GM12878 (cell line): ENCODE data around the gene CHN1. TPM values are rescaled to one million over a fixed set of nuclear protein-coding genes. Genes with fewer than 3 reads are reported as not detected.

Source experiments
- ATAC-seq: fragments of 200-7000 bp; cut with Tn5 transposase; 3 replicates; pipeline ENCODE4 v1.9.1; 2020; ENCODE audit warnings: mild to moderate bottlenecking, moderate library complexity
- BruUV-seq: library from RNA; stranded (reverse); fragments of 400-500 nt; replicated peaks from 2 replicates; lab custom pipeline; 2021; lab: Mats Ljungman, UMichigan
- CTCF ChIA-PET: fragments of 300-600 bp; sonication (Branson Sonifier 250); formaldehyde crosslinking; extraction: SDS; loops from one replicate; lab custom pipeline; 2021; ENCODE audit warnings: inconsistent platforms; lab: Yijun Ruan, JAX
- POLR2A ChIA-PET: fragments of 350-600 bp; formaldehyde crosslinking; extraction: SDS; loops from one replicate; lab custom pipeline; 2021; ENCODE audit warnings: inconsistent platforms; lab: Charles Lee
- RAD21 ChIA-PET: fragments of 300-600 bp; sonication (Branson Sonifier 250); formaldehyde crosslinking; loops from one replicate; lab custom pipeline; 2023; ENCODE audit warnings: antibody characterized with exemption; ENCODE audit not compliant: unreplicated experiment; lab: Charles Lee
- SMC1A ChIA-PET: fragments of 300-600 bp; sonication (Branson Sonifier 250); formaldehyde crosslinking; loops from one replicate; lab custom pipeline; 2023; ENCODE audit not compliant: unreplicated experiment, uncharacterized antibody; lab: Charles Lee
- DNase-seq: peaks from one replicate; pipeline ENCODE4 v3.0.0-alpha.2; 2011; ENCODE audit warnings: low read depth, low spot score
- FAIRE-seq: peaks from 3 replicates; lab custom pipeline; 2011; peaks lifted over from hg19 to GRCh38; lab: Jason Lieb, UNC
- H2AFZ ChIP-seq: 2 replicates; pipeline ENCODE4 v1.6.0; 2011; ENCODE audit warnings: low read depth, low read length, control low read depth; ENCODE audit not compliant: control insufficient read depth
- H3K27ac ChIP-seq: 2 replicates; pipeline ENCODE4 v1.5.1; 2011; ENCODE audit warnings: control low read depth; ENCODE audit not compliant: control insufficient read depth, insufficient read depth
- H3K27me3 ChIP-seq, 2 experiments: replicated peaks in 1 of 2; 2 replicates each; pipeline versions ENCODE4 v1.6.0 to v1.6.1; 2011; ENCODE audit warnings: low read length in 1 of 2; ENCODE audit not compliant: control insufficient read depth in 2 of 2, insufficient read depth in 2 of 2
- H3K36me3 ChIP-seq, 2 experiments: 2 replicates each; pipeline ENCODE4 v1.5.1; 2011; ENCODE audit warnings: low read length in 1 of 2; ENCODE audit not compliant: control insufficient read depth in 2 of 2, insufficient read depth in 2 of 2
- H3K4me1 ChIP-seq: 2 replicates; pipeline ENCODE4 v1.6.1; 2011; ENCODE audit warnings: mild to moderate bottlenecking, low read length, moderate library complexity, mixed read lengths; ENCODE audit not compliant: control insufficient read depth, insufficient read depth
- H3K4me2 ChIP-seq: 2 replicates; pipeline ENCODE4 v1.6.0; 2011; ENCODE audit warnings: control low read depth; ENCODE audit not compliant: control insufficient read depth, insufficient read depth
- H3K4me3 ChIP-seq: fragments of 200-600 bp; sonication (generic); 2 replicates; pipeline ENCODE4 v1.5.1; 2016
- H3K79me2 ChIP-seq: 2 replicates; pipeline ENCODE4 v1.6.0; 2011; ENCODE audit warnings: low read length; ENCODE audit not compliant: control insufficient read depth, insufficient read depth
- H3K9ac ChIP-seq: 2 replicates; pipeline ENCODE4 v1.8.0; 2011; ENCODE audit warnings: low read length, control low read depth, mixed read lengths; ENCODE audit not compliant: control insufficient read depth, insufficient read depth
- H3K9me3 ChIP-seq: replicated peaks from 3 replicates; pipeline ENCODE4 v1.5.1; 2011; ENCODE audit warnings: mild to moderate bottlenecking, low read length; ENCODE audit not compliant: control insufficient read depth, insufficient read depth
- H4K20me1 ChIP-seq: 2 replicates; pipeline ENCODE4 v1.6.0; 2011; ENCODE audit not compliant: control insufficient read depth, insufficient read depth
- BACH1 ChIP-seq: fragments of 450-650 bp; IDR thresholded peaks from 2 replicates; pipeline ENCODE4 v1.6.1; 2017; ENCODE audit warnings: mild to moderate bottlenecking, borderline replicate concordance
- HCFC1 ChIP-seq: fragments of 150-350 bp; IDR thresholded peaks from 2 replicates; pipeline ENCODE4 v1.6.1; 2014; ENCODE audit warnings: low read length
- HSF1 ChIP-seq: fragments of 150-350 bp; IDR thresholded peaks from 2 replicates; pipeline ENCODE4 v1.6.1; 2014; ENCODE audit warnings: mild to moderate bottlenecking, low read depth, low read length
- KLF5 ChIP-seq: fragments of 450-650 bp; IDR thresholded peaks from 2 replicates; pipeline ENCODE4 v1.6.1; 2014; ENCODE audit warnings: mild to moderate bottlenecking; ENCODE audit not compliant: partially characterized antibody
- MEF2A ChIP-seq: IDR thresholded peaks from 2 replicates; pipeline ENCODE4 v1.6.1; 2011; ENCODE audit warnings: low read depth, mild to moderate bottlenecking, low read length, moderate library complexity; ENCODE audit not compliant: insufficient read depth
- MTA2 ChIP-seq: fragments of 450-650 bp; IDR thresholded peaks from 2 replicates; pipeline ENCODE4 v1.6.1; 2016; ENCODE audit warnings: low read depth, mild to moderate bottlenecking, moderate library complexity
- NFYB ChIP-seq: IDR thresholded peaks from 2 replicates; pipeline ENCODE4 v1.6.1; 2011; ENCODE audit warnings: low read depth, mild to moderate bottlenecking, low read length, improper control_type of control experiment, moderate library complexity; ENCODE audit not compliant: insufficient read depth
- NRF1 ChIP-seq: conservative IDR thresholded peaks from 2 replicates; pipeline ENCODE4 v1.6.1; 2011; ENCODE audit warnings: mild to moderate bottlenecking, low read depth, low read length, improper control_type of control experiment
- POLR2A ChIP-seq: IDR thresholded peaks from 2 replicates; pipeline ENCODE4 v1.6.1; 2011; ENCODE audit warnings: low read depth, mild to moderate bottlenecking, low read length
- POLR2AphosphoS2 ChIP-seq: IDR thresholded peaks from 2 replicates; pipeline ENCODE4 v1.6.1; 2011; ENCODE audit warnings: low read depth, mild to moderate bottlenecking, low read length, improper control_type of control experiment, moderate library complexity
- RAD21 ChIP-seq: IDR thresholded peaks from 2 replicates; pipeline ENCODE4 v1.6.1; 2011; ENCODE audit warnings: mild to moderate bottlenecking, low read depth, low read length, moderate library complexity; ENCODE audit not compliant: insufficient read depth
- RBBP5 ChIP-seq: fragments of 200-600 bp; sonication (generic); conservative IDR thresholded peaks from 2 replicates; pipeline ENCODE4 v1.6.1; 2016
- SIX5 ChIP-seq: IDR thresholded peaks from 2 replicates; pipeline ENCODE4 v1.6.1; 2011; ENCODE audit warnings: mild to moderate bottlenecking, low read depth, low read length, moderate library complexity; ENCODE audit not compliant: severe bottlenecking
- YY1 ChIP-seq: IDR thresholded peaks from 2 replicates; pipeline ENCODE4 v1.6.1; 2011; ENCODE audit warnings: low read depth, mild to moderate bottlenecking, low read length
- ZBTB4 ChIP-seq: fragments of 450-650 bp; formaldehyde crosslinking; IDR thresholded peaks from 2 replicates; pipeline ENCODE4 v1.4.0; 2022; ENCODE audit warnings: mild to moderate bottlenecking, moderate library complexity
- ZNF207 ChIP-seq: fragments of 450-650 bp; IDR thresholded peaks from 2 replicates; pipeline ENCODE4 v1.6.1; 2014; ENCODE audit warnings: antibody characterized with exemption, mild to moderate bottlenecking, borderline replicate concordance
- in situ Hi-C: fragments of 300-500 bp; cut with MboI; formaldehyde crosslinking; loops from 9 replicates; pipeline ENCODE4 v1.14.3; 2018; ENCODE audit warnings: mixed read lengths
- intact Hi-C: fragments of 100-400 bp; cut with micrococcal nuclease; formaldehyde crosslinking; loops from one replicate; pipeline ENCODE4 v1.14.2; 2022; ENCODE audit not compliant: unreplicated experiment
- polyA plus RNA-seq, 11 experiments: library from polyadenylated mRNA; depleted of rRNA in 4 of 11; unstranded in 6 of 11; stranded (reverse) in 5 of 11; fragments of >200 nt; fragmentation: Nextera tagmentation in 4 of 11; fragmentation: Illumina TruSeq in 1 of 11; extraction: Ambion mirVana in 4 of 11; extraction: Trizol in 1 of 11; gene quantifications; 1 replicate in 1 of 11; 2 replicates in 10 of 11; pipeline versions ENCODE4 v1.2.1 to v1.2.3, GENCODE V29; 2011 to 2016; ENCODE audit warnings: inconsistent platforms in 2 of 11, missing spikeins in 2 of 11, low read depth in 1 of 11
- total RNA-seq, 4 experiments: library from RNA; depleted of rRNA in 3 of 4; stranded (reverse); fragments of >200 nt in 3 of 4; fragmentation: Illumina TruSeq in 1 of 4; extraction: Trizol in 1 of 4; gene quantifications; 2 replicates each; pipeline versions ENCODE4 v1.2.1 to v1.2.3, GENCODE V29; 2013 to 2021

Gene CHN1
- total and polyA plus RNA-seq, 10 of the 15 experiments (the other 5 are each of a cell fraction or from before 2014, with no cell fraction given), result 0.18 to 0.92 (median 0.53) TPM; not detected in 1

- TF ChIP-seq ZBTB4 (no peak), KLF5 (no peak), POLR2A (no peak), YY1 (no peak), MEF2A (no peak)
Measured at GRCh38 chr2:175054340-175054739, 49.2 kb upstream of the CHN1 start (continued).

GRCh38 chr2:175049661-175050060 lies 44.5 kb upstream of the CHN1 start:
- no peaks in the 10 kb centered on the region for H3K4me1 ChIP-seq
- H3K9me3 ChIP-seq, result no peaks in the 10 kb centered on the region
- H3K4me2 ChIP-seq, result no peak overlapping the region
- no peaks in the 10 kb centered on the region for H3K79me2 ChIP-seq
- H4K20me1 ChIP-seq, result no peaks in the 10 kb centered on the region
- no peak overlapping the region for H3K9ac ChIP-seq
- SMC1A ChIA-PET, result interaction anchor here (2.9 kb wide), 1 partner anchor 55 kb away, joined by 11 read pairs; no protein-coding TSS in a partner anchor
- POLR2A ChIA-PET, result no interaction called here
- in situ Hi-C loops, result no loop called here
- H2AFZ ChIP-seq, result no peak overlapping the region
- no peak for DNase-seq
- BruUV-seq, result no TSS peak
- TF ChIP-seq POLR2AphosphoS2 (no peak), RAD21 (no peak), BACH1 (no peak), ZNF207 (no peak), NFYB (no peak), NRF1 (no peak), RBBP5 (no peak), MTA2 (no peak), SIX5 (no peak), HSF1 (no peak), HCFC1 (no peak)
- no peak for ATAC-seq
- no peak overlapping the region for H3K4me3 ChIP-seq
- no peaks in the 10 kb centered on the region for H3K36me3 ChIP-seq
- RAD21 ChIA-PET, result no interaction called here
- FAIRE-seq, result no peak
- no peaks in the 10 kb centered on the region for H3K27me3 ChIP-seq
- no peak overlapping the region for H3K27ac ChIP-seq
- intact Hi-C loops, result no loop called here
- CTCF ChIA-PET, result interaction anchor here (0.5 to 1.6 kb wide), 3 partner anchors 13 to 988 kb away, joined by 3 to 4 read pairs (median 4); no protein-coding TSS in a partner anchor
